LNCAP (cell line): ENCODE measurements around the gene RAB25.

Source experiments
- TF ChIP-seq, protein P1 (sequence below): fragments of 450-650 bp; IDR thresholded peaks from 2 replicates; pipeline ENCODE4 v1.5.1; 2017; ENCODE audit warnings: mild to moderate bottlenecking

RAB25 gene

DNA sequence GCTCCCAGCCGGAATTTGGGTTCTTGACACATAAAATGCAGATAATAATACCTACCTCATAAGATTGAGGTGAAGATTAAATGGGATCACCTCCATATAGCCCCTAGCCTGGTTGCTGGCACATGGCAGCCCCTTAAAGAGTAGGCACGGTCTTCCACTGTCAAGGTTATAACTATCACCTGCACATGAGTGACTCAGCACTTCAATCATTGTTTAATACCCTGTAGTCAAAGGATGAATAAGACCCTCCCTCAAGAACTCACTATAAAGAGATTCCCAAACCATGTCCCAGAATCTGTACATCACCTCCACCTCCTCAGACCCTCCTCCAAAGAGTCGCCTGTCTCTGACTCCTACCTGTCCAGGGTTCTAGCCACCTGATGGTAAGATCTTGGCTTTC lies 47.1 kb downstream of the RAB25 start:
- TF ChIP-seq, protein P1, sequence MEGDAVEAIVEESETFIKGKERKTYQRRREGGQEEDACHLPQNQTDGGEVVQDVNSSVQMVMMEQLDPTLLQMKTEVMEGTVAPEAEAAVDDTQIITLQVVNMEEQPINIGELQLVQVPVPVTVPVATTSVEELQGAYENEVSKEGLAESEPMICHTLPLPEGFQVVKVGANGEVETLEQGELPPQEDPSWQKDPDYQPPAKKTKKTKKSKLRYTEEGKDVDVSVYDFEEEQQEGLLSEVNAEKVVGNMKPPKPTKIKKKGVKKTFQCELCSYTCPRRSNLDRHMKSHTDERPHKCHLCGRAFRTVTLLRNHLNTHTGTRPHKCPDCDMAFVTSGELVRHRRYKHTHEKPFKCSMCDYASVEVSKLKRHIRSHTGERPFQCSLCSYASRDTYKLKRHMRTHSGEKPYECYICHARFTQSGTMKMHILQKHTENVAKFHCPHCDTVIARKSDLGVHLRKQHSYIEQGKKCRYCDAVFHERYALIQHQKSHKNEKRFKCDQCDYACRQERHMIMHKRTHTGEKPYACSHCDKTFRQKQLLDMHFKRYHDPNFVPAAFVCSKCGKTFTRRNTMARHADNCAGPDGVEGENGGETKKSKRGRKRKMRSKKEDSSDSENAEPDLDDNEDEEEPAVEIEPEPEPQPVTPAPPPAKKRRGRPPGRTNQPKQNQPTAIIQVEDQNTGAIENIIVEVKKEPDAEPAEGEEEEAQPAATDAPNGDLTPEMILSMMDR: no peak

DNA sequence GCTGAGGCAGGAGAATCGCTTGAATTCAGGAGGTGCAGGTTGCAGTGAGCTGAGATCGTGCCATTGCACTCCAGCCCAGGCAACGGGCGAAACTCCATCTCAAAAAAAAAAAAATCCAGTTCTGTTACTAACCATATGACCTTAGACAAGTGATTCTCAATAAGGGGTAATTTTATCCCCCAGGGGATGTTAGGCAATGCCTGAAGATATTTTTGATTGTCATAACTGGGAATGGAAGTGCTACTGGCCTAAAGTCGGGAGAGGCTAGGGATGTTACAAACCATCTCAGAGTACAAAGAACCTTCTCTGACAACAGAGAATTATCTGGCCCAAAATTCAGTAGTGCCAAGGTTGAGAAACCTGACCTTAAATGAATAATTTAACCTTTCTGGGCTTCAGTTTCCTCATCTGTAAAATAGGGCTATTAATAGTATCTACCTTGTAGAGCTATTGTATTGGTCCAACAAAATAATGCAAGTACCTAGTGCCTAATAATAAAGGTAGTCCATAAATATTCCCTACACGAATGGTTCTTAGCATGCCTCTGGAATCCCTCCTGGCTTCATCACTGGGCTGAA lies 47.8 kb downstream of the RAB25 start:
- TF ChIP-seq, protein P1: no peak

DNA sequence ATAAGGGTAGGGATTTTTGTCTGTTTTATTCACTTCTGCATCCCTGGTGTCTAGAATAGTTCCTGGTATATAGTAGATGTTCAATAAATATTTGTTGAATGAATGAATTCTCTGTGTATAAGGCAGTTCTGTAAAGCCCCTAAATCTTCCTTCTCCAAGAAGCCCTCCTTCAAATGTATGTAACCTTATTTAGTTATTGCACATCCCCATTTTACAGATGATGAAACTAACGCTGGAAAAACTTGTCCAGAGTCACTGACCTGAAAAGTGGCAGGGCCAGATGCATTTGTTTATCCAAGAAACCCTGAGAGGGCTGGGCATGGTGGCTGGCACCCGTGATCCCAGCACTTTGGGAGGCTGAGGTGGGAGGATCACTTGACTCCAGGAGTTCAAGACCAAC lies 49.3 kb downstream of the RAB25 start:
- TF ChIP-seq, protein P1: no peak

DNA sequence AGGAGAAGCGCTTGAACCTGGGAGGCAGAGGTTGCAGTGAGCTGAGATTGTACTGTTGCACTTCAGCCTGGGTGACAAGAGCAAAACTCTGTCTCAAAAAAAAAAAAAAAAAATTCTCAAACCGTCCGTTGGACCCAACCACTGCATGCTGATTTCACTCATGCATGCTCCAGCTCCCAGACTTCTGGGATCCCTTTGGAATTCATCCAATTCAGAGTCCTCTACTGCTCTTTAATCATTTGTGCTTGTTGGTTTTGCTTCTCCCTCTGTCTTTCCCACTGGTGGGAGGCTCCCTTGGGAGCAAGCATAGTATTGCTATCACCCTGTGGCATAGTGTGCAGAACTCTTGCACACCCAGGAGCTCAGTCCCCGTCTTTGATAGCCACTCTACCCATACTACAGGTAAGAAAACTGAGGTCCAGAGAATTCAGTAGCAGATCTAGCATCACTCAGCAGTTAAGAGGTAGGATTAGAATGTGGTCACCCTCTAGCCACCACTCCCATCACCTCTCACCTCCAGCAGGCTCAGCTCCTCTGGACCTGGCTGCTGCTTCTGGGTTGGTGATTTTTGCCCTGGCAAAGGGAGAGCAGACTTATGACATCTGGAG lies 50.5 kb downstream of the RAB25 start:
- TF ChIP-seq, protein P1: no peak

DNA sequence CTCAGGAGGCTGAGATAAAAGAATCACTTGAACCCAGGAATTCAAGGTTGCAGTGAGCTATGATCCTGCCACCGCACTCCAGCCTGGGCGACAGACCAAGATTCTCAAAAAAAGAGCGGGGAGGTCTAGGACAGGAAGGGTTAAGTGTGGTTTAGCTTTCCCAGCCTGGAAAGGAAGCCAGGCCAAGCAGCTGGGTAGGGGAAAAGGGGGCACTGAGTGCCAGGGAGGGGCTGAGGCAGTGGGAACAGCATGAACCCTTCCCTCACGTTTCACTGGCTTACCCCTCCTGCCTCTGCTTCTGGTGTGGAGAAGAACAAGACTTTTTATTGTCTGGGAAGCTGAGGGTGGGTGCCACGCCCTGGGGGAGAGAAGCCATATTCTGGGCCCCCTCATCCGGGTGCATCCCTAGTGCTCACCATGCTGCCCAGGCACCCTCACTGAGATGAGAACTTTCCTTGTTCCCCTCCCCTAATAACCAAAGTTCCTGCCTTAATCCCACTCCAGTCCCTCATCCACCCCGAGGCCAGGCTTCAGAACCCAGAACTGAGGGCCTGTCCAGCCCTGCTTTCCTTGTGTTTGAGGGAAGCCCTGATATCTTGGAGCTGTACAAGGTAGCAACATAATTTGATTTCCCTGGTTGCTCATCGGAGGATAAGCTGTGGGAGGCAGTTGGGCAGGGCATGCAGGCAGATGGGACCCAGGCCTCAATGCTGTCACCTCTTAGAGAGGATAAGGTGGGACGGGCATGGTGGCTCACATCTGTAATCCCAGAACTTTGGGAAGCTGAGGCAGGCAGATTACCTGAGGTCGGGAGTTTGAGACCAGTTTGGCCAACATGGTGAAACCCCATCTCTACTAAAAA lies 51.5 kb downstream of the RAB25 start:
- TF ChIP-seq, protein P1: no peak

DNA sequence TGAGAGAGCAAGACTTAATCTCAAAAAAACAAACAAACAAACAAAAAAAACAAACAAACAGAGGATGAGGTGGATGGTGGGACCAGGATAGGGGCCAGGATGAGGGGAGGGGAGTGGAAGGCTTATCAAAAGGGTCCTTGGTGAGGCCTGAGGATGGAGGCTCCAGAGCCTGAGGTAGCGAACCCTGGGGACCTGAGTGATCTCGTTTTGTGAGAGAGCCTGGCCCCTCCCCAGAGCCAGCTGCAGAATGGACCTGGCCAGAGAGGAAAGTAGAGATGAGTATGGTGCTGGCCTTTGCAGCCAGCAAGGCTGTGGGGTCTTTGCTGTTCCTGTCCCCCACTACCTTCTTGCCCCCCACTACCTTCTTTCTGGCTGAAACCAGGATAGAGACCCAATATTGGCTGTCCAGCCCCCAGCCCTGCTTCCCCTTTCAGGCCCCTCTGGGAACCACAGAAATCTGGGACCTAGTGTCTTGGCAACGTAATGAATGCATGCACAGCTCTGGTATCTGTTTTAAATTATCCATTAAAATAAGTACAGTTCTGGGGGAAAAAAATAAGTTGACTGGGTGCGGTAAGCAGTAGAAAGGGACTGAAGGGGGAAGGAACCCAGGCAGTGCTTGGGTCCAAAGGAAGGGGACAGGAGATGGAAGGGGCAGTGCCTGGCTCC lies 52.5 kb downstream of the RAB25 start:
- TF ChIP-seq, protein P1: no peak

DNA sequence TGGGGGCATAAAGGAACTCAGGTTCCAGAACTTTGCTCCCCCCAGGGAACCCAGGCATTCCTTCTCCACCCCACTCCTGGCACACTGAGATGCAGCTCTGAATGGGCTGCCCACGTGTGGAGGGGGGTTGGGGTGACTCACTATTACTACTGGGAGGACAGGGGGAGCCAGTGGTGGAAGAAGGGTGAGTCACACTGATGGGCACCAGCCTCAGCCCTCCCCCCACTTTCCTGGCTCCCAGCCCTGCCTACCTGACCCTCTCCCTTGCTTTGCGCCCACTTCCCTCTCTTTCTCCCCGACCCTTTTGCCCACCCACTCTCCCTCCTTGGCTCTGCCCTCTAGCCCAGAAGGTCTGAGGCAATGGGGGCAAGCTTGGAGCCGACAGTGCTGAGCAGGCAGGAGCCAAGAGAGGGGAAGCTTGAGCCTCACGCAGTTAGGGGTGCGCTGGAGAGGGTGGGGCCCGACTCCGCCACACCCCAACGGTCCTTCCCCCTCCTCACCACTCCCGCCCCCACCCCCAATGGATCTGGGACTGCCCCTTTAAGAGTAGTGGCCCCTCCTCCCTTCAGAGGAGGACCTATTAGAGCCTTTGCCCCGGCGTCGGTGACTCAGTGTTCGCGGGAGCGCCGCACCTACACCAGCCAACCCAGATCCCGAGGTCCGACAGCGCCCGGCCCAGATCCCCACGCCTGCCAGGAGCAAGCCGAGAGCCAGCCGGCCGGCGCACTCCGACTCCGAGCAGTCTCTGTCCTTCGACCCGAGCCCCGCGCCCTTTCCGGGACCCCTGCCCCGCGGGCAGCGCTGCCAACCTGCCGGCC lies 53.4 kb downstream of the RAB25 start, which contains the start of gene LMNA:
Gene LMNA, plus strand, starts transcription at position 611 of the 818 bp plus-strand sequence. CDS start 208 bp downstream, outside the sequence.
- TF ChIP-seq, protein P1: no peak
